Measurements from ENCODE around the gene ZNF710. TPM values are rescaled to one million over a fixed set of nuclear protein-coding genes. Genes with fewer than 3 reads are reported as not detected.

ZNF710 gene
- total RNA-seq, 1 donor from 2014 or later = 25.2 TPM

DNA sequence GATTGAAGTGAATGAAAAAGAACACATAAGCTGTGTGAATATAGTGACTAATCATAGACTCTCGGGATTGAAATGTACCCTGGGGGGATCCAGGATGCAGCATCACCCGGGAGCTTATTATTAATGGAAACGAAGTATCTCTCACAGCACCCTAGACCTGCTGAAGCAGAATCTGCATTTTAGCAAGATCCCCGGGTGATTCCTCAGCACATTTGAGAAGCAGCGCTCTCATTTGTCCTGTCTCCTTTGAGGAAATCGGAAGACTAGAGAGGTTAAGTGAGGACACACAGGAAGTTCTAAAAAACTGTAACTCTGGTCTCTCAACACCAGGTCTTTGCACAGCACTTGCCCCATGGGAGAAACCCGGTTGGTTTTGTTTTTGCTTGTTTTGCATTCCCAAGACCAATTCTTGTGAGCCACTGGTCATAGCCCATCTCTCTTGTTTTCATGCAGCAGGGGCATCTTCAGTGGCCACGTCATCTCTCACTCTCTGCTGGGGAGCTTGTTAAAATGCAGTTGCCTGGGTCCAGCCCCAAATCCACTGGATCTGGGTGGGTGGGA is 30.2 kb downstream of the ZNF710 start:
- no peak for DNase-seq
- peak overlapping the region; percentile 33 for H3K27ac Mint-ChIP-seq (ENCODE audit: unreplicated experiment)

DNA sequence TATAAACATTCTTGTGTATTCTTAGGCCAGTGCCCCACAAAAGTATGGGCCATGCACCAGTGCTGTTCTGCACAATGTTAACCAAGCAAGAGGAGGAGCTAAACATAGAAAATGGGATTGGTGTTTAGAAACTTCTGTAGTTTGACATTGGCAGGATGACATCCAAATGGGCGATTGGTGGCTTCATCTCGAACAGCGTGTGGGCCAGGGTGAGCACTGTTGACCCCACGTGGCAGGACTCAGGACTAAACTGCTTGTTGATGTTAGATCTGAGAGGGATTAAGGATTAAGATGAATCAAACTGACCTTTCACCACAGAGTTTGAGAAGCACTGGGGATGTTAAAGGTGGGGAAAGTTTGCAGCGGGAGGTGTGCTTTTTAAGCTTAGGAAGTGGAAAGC is 31.9 kb downstream of the ZNF710 start:
- no peaks in the 10 kb centered on the region for H3K36me3 Mint-ChIP-seq (ENCODE audit: unreplicated experiment)
- peaks cover 5% of the 10 kb centered on the region for H3K27me3 Mint-ChIP-seq (ENCODE audit: unreplicated experiment)
- no peak overlapping the region for H3K4me3 Mint-ChIP-seq (ENCODE audit: unreplicated experiment)
- TF ChIP-seq, protein P1, sequence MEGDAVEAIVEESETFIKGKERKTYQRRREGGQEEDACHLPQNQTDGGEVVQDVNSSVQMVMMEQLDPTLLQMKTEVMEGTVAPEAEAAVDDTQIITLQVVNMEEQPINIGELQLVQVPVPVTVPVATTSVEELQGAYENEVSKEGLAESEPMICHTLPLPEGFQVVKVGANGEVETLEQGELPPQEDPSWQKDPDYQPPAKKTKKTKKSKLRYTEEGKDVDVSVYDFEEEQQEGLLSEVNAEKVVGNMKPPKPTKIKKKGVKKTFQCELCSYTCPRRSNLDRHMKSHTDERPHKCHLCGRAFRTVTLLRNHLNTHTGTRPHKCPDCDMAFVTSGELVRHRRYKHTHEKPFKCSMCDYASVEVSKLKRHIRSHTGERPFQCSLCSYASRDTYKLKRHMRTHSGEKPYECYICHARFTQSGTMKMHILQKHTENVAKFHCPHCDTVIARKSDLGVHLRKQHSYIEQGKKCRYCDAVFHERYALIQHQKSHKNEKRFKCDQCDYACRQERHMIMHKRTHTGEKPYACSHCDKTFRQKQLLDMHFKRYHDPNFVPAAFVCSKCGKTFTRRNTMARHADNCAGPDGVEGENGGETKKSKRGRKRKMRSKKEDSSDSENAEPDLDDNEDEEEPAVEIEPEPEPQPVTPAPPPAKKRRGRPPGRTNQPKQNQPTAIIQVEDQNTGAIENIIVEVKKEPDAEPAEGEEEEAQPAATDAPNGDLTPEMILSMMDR (IDR thresholded peaks at IDR 0.05; ENCODE audit: partially characterized antibody, unreplicated experiment) = no peak
- H3K27ac Mint-ChIP-seq (ENCODE audit: unreplicated experiment) = no peak overlapping the region
- H3K4me1 Mint-ChIP-seq (ENCODE audit: low read depth, unreplicated experiment) = peaks cover 40% of the 10 kb centered on the region
- peaks cover 11% of the 10 kb centered on the region for H3K9me3 Mint-ChIP-seq (ENCODE audit: unreplicated experiment)
- no peak for DNase-seq

More for the DNA sequence above, 30.2 kb downstream of the ZNF710 start:
- H3K4me3 Mint-ChIP-seq (ENCODE audit: unreplicated experiment) = no peak overlapping the region
- H3K36me3 Mint-ChIP-seq (ENCODE audit: unreplicated experiment) = no peaks in the 10 kb centered on the region
- peaks cover 5% of the 10 kb centered on the region for H3K27me3 Mint-ChIP-seq (ENCODE audit: unreplicated experiment)
- peaks cover 9% of the 10 kb centered on the region for H3K9me3 Mint-ChIP-seq (ENCODE audit: unreplicated experiment)
- peaks cover 27% of the 10 kb centered on the region for H3K4me1 Mint-ChIP-seq (ENCODE audit: low read depth, unreplicated experiment)
- TF ChIP-seq, protein P1 (IDR thresholded peaks at IDR 0.05; ENCODE audit: partially characterized antibody, unreplicated experiment) = no peak

DNA sequence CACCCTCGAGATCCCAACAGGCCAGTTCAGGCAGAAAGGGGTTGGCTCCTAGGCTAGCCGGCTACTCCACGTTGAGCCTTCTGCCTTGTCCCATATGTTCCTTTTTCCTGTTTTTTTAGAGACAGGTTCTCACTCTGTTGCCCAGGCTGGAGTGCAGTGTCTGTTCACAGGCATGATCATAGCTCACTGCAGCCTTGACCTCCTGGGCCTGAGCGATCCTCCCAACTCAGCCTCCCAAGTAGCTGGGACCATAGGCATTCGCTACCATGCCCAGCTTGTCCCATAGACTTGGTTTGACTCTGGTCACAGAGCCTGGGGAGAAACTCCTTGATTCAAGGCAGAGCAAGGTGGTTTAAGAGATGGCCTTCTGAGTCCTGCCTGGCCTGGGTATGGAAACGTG is 32.3 kb downstream of the ZNF710 start:
- H3K36me3 Mint-ChIP-seq (ENCODE audit: unreplicated experiment) = no peaks in the 10 kb centered on the region
- peak overlapping the region; percentile 88 for H3K27ac Mint-ChIP-seq (ENCODE audit: unreplicated experiment)
- no peak for DNase-seq
- peaks cover 5% of the 10 kb centered on the region for H3K27me3 Mint-ChIP-seq (ENCODE audit: unreplicated experiment)
- H3K4me1 Mint-ChIP-seq (ENCODE audit: low read depth, unreplicated experiment) = peaks cover 44% of the 10 kb centered on the region
- TF ChIP-seq, protein P1 (IDR thresholded peaks at IDR 0.05; ENCODE audit: partially characterized antibody, unreplicated experiment) = no peak
- H3K9me3 Mint-ChIP-seq (ENCODE audit: unreplicated experiment) = peaks cover 11% of the 10 kb centered on the region
- no peak overlapping the region for H3K4me3 Mint-ChIP-seq (ENCODE audit: unreplicated experiment)

DNA sequence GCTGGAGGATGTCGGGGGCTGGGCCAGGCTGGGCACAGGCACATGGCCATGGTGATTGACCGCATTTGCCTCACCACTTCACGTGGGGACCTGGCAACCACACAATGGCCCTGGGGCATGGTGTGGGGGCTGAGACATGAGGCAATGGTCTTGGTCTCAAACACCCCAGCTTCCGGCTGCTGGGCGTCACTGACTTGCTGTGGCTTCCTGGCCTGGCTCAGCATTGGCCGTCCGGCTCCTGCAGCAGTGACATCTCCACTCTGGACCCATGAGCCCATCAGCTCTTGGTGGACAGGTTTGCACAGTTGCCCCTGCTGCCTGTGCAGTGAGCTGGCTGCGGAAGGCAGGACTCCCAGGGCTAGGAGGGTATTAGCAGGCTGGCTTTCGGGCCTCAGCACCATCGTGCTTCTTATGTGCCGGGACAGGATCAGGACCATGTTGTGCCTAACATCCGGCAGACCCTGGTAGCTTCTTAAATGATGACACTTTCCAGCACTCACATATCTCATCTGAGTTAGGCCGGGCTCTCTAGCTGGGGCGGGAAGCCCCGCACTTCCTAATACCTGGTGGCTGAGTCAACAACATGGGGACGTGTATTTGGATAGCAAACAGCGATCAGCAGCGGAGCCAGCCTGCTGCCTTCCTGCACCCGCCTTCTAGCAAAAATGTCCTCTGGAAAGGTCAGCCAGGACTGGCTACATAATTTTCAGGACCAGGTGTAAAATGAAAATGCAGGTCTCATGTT is 34.1 kb downstream of the ZNF710 start:
- peaks cover 11% of the 10 kb centered on the region for H3K9me3 Mint-ChIP-seq (ENCODE audit: unreplicated experiment)
- peaks cover 53% of the 10 kb centered on the region for H3K4me1 Mint-ChIP-seq (ENCODE audit: low read depth, unreplicated experiment)
- DNase-seq = no peak
- H3K27ac Mint-ChIP-seq (ENCODE audit: unreplicated experiment) = peak overlapping the region; percentile 94
- TF ChIP-seq, protein P1 (IDR thresholded peaks at IDR 0.05; ENCODE audit: partially characterized antibody, unreplicated experiment) = no peak
- H3K27me3 Mint-ChIP-seq (ENCODE audit: unreplicated experiment) = peaks cover 5% of the 10 kb centered on the region
- H3K4me3 Mint-ChIP-seq (ENCODE audit: unreplicated experiment) = peak overlapping the region; percentile 55
- no peaks in the 10 kb centered on the region for H3K36me3 Mint-ChIP-seq (ENCODE audit: unreplicated experiment)

DNA sequence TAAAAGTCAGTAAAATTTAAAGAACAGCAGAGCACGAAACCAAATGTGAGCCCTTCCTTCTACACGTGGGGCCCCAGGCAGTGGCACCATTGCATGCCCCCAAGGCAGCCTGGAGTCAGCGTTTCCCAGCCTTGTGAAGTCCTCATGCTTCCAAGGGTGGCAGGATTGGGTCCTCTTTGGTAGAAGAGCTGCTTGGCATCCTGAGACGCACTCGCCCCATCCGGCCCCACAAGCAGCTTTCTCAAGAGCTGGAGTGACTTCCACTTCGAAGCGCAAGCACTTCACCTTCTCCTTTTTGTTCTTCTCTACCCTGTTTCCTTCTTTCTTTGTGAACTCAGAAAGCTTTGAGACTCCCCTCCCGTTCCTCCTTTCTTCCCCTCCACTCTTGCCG is 34.7 kb downstream of the ZNF710 start:
- Mint-ChIP-seq H3K27ac (ENCODE audit: unreplicated experiment) (peak overlapping the region; percentile 94), H3K36me3 (ENCODE audit: unreplicated experiment) (no peaks in the 10 kb centered on the region), H3K9me3 (ENCODE audit: unreplicated experiment) (peaks cover 9% of the 10 kb centered on the region), H3K27me3 (ENCODE audit: unreplicated experiment) (peaks cover 5% of the 10 kb centered on the region), H3K4me3 (ENCODE audit: unreplicated experiment) (peak overlapping the region; percentile 55), H3K4me1 (ENCODE audit: low read depth, unreplicated experiment) (peaks cover 59% of the 10 kb centered on the region)
- TF ChIP-seq, protein P1 (IDR thresholded peaks at IDR 0.05; ENCODE audit: partially characterized antibody, unreplicated experiment) = no peak
- DNase-seq = no peak

Data from glutamatergic neuron (in vitro differentiated cells).